GM21737 (cell line): Measurements from ENCODE around the gene KCNK7.
"Not testable (repeated sequence)": the region's sequence is repeated elsewhere in the genome, so short reads cannot be mapped to it uniquely, and the experiment has no call there.

Experiments
- ATAC-seq: cut with Tn5 transposase; IDR thresholded peaks from one replicate; pipeline ENCODE4 v1.9.1; 2021; ENCODE audit warnings: mild to moderate bottlenecking, moderate library complexity; ENCODE audit not compliant: unreplicated experiment

Gene KCNK7

DNA sequence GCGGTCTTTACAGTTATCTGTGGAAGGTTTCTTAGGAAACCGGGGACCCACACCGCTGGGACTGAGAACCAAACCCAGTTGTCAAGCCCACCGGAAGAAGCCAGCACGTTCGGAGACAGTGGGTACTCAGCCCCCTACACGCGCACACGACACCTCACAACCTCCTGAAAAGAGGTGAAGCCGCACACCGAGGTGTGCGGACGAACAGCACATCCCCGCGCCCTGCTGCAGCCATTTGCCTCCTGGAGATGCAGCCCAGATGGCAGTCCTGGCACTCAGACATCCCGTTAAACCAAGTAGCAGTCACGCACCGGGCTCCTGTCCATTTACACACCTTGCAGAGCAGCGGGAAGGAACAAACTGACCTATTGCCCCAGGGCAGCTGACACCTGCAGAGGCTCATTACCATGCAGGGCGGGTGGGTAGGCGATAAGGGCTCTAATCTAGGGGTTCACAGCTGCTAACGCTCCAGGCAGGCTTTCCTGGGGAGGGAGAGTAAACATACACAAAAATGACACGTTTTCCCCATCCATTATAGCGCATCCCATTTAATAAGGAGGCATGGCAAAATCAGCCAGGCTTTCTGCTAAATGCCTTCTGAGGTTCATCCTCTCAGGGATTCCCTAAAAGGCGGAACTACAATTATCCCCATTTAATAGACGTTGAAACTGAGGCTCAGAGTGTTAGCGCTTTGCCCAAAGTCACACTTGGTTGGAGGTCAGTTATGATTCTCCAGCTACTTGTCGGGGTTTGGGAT is 20.6 kb downstream of the KCNK7 start:
- ATAC-seq: no peak

DNA sequence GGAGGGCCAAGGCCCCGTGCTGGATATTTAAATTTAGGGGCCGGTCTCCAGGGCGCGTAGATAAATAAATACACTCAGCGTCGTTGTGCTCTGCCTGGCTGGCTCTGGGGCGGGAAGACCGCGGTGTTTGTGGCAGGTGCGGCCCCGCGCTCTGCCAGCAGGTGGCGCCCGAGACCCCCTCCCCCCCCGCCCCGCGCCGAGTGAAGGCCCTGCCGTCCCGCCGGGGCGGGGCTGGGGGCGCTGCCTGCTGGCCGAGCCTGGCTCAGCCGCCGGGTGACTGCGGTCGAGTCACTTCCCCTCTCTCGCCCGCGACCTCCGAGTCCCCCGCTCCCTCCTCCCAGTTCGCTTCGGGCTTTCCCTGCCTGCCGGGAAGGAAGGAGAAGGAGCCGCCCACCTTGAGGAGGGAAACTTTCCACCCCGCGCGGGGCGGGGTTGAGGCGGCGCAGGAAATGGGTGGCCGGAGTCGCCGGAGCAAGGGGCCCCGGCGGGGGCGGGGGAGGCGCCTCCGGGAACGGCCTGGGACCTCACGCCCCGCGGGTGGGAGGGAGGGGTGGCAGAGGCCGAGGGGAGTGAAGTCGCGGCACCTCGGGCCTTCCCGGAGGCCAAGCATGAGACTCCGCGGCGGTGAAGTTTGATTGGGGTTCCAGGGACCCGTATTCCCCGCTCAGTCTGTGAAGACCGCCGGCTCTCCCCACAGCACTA is 21.3 kb downstream of the KCNK7 start:
- ATAC-seq: peak; percentile 28

- no peak for ATAC-seq
These were observed 22.1 kb downstream of the KCNK7 start for GRCh38 chr11:65573391-65574079.

- no peak for ATAC-seq
These were observed 23.1 kb downstream of the KCNK7 start, which contains the start of gene FAM89B for GRCh38 chr11:65572356-65573051. Gene FAM89B, plus strand, starts transcription at chr11:65572538. Its CDS starts 132 bp downstream, at chr11:65572670.

GRCh38 chr11:65571940-65572339 is 23.7 kb downstream of the KCNK7 start:
- no peak for ATAC-seq

DNA sequence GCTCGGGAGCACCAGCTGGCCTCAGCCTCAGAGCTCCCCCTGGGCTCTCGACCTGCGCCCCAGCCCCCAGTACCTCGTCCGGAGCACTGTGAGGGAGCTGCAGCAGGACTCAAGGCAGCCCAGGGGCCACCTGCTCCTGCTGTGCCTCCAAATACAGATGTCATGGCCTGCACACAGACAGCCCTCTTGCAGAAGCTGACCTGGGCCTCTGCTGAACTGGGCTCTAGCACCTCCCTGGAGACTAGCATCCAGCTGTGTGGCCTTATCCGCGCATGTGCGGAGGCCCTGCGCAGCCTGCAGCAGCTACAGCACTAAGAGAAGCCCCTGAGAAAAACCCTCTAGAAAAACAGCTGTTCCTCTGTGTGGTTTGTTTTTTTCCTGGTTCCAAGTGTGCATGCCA is 24.2 kb downstream of the KCNK7 start:
- no peak for ATAC-seq

GRCh38 chr11:65569973-65570918 is 25.4 kb downstream of the KCNK7 start, which contains the start of gene ZNRD2:
Gene ZNRD2, plus strand, starts transcription at chr11:65570477. Its CDS starts 15 bp downstream, at chr11:65570492.
- ATAC-seq: peak; percentile 60

DNA sequence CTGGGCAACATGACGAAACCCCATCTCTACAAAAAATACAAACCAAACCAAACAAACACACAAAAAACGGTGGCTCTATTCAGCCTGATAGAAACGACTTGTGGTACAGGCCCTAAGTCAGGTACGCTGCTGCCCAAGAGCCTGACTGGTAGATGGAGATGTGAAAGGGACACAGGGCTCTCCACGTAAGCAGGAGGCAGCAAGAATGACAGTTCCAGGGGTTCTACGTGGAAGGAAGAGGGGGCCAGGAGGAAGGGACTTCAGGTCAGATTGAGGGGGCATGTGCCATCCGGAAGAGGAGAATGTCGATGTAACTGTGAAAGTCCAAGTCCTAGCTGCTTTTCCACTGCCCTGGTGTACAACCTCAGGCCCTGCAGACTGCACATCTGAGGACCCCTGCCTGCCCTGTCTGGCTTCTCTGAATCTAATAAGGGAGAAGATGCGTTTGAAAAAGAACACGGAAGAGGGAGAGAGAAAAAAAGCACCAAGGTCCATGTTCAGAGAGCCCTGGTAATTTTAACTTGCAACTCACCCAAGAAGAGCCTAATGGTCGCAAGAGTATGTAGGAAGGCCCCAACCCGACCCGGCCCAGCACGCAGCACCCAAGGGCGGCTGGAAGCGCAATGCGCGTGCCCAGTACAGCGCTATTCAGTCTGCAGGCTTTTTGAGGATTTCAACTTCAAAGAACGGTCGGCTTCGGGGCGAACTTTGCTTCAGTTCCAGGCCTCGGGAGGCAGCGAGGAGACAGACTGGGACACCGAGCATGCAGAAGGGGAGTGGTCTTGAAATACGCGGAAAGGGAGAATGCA is 26.2 kb downstream of the KCNK7 start:
- peak; percentile 2 for ATAC-seq

DNA sequence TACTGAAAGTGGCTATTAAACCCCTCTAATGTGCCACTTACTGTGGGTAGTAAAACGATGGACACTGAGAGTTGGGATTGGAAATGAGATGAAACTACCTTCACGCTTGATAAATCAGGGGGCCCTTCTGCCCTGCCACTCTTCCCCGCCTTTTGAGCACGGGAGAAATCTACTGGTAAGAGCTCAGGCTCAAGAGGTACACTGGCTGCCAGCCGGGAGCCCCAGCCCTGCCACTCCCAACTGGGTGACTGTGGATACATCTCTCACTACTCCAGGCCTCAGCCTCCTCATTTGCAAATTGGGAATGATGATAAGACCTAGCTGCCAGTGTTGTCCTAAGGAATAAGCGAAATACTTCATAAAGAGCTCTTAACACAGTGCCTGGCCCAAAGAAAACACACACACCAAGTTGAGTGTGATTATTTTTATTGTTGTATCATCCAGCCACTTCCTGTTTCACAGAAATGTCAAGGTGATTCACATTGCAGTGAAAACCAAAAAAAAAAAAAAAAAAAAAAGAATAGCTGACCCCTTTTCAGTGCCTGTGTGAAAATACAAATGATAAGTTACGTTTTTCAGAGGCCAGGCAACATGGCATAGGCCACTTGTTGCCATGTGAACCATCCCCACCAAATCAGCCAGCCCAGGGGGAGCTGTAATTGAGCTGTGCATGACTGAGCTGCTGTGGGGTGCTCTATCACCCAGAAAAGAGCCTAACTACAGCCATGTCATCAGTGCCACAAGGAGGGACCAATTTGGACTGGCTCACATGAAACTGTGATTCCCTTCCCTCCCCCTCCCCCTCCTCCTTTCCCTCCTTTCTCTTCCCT is 29.8 kb downstream of the KCNK7 start:
- ATAC-seq: no peak

DNA sequence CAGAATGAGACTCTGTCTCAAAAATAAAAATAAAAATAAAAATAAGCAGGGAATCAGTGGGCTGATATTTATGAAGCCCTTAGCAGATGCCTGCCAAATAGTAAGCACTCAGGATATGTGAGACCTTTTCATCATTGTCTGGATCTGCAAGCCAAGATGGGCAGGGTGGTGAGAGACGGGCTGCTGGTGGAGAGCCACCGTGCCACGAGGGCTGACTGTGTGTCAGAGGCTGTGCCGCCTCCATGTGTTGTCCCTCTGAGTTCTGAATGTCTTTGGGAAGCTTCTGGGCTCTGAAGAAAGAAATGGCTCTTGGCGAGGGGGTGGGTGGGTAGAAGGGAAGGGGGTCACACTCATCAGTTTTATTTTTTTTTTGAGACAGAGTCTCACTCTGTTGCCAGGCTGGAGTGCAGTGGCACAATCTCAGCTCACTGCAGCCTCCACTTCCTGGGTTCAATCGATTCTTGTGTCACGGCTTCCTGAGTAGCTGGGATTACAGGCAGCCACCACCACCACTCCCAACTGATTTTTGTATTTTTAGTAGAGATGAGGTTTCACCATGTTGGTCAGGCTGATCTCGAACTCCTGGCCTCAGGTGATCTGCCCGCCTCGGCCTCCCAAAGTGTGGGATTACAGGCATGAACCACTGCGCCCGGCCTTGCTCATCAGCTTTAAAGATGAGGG is 30.6 kb downstream of the KCNK7 start:
- not testable (repeated sequence) for ATAC-seq

GRCh38 chr11:65563601-65564000 is 32.0 kb downstream of the KCNK7 start:
- no peak for ATAC-seq

GRCh38 chr11:65562788-65563187 is 32.8 kb downstream of the KCNK7 start:
- ATAC-seq: no peak

DNA sequence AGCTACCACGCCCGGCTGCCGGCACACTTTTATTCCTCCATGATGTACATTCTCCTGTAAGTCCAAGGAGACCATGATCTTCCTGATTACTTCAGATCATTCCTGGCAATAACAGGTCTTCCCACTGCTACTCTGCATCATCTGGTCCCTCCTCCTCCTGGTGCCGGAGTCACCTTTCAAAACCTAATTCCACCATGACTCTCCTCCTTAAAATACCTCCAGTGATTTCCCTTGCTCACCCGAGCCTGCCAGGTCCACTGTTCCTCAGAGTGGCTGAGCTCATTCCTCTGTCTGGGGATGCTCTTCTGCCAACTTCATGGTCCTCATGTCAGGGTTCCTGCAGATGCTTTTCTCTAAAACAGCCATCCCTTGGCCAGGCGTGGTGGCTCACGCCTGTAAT is 33.6 kb downstream of the KCNK7 start:
- no peak for ATAC-seq

- no peak for ATAC-seq
These were observed 34.8 kb downstream of the KCNK7 start for GRCh38 chr11:65560555-65561418.

DNA sequence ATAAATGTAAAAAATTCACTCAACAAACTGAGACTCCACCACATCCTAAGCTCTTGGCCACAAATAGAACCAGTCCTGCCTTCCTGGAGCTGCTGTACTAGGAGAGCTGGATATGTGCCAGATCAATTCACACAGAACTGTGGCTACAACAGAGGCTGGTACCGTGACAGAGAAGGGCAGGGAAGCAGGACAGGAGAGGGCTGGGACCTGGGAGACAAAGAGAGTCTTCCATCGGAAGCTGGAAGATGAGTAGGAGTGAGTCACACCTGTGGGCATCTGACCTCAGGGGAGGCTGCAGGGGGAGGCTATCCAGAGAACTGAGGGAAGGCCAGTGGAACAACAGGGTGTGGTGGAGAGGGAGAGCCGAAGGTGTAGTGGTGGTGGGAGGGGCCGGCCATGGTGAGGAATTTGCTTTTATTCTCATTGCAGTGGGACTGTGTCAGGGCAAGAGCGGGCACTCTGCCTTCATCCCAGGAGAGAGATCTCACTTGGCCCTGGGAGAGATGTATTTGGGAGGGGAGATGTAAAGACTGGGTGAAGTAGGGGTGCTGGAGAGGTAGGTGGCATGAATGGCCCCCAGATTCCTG is 35.6 kb downstream of the KCNK7 start:
- no peak for ATAC-seq

DNA sequence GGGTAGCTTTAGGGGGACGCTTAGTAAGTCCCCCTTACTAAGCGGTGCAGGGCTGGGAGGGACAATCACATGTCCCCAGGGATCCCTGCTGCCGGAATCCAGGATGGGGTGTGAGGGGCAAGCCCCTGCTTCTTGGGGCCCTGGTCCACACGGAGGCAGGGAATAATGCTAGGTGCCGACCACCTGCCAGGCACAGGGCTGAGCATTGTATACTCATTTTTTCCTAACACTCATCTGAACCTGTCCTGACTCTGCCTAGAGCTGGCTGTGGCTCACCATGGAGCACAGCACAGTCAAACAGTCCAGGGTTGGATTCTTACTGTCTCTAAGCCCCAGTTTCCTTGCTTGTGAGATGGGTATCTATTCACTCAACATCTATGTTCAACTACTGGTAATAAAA is 36.1 kb downstream of the KCNK7 start:
- no peak for ATAC-seq
